Adrenal gland (tissue), 12 donors: ENCODE measurements around the gene PCID2. TPM values are rescaled to one million over a fixed set of nuclear protein-coding genes. Genes with fewer than 3 reads are reported as not detected.

Experiments used
- DNase-seq, 7 donors: peaks; one replicate each; pipeline ENCODE4 v3.0.0-alpha.2; 2019 to 2020
- H3K27ac ChIP-seq, 5 donors: fragments of 200-600 bp; sonication (generic) in 4 of 5; 1 replicate in 3 of 5; 2 replicates in 2 of 5; pipeline versions ENCODE4 v1.5.1 to v1.8.0; 2016 to 2020; ENCODE audit warnings: mild to moderate bottlenecking in 1 of 5
- H3K27me3 ChIP-seq: fragments of 200-600 bp; 2 replicates; pipeline ENCODE4 v1.8.0; 2021
- H3K36me3 ChIP-seq, 2 donors: fragments of 200-600 bp; replicated peaks in 1 of 2; 1 replicate in 1 of 2; 2 replicates in 1 of 2; pipeline versions ENCODE4 v1.5.1 to v1.8.0; 2018 to 2022
- H3K4me1 ChIP-seq, 2 donors: fragments of 200-600 bp; replicated peaks in 1 of 2; 1 replicate in 1 of 2; 2 replicates in 1 of 2; pipeline versions ENCODE4 v1.5.1 to v1.8.0; 2018 to 2021
- H3K4me3 ChIP-seq, 4 donors: fragments of 200-600 bp; sonication (generic) in 3 of 4; one replicate each; pipeline ENCODE4 v1.5.1; 2016 to 2018
- H3K9me3 ChIP-seq, 3 donors: fragments of 200-600 bp; sonication (generic) in 1 of 3; replicated peaks in 1 of 3; 1 replicate in 2 of 3; 2 replicates in 1 of 3; pipeline versions ENCODE4 v1.5.1 to v1.8.0; 2016 to 2021
- POLR2A ChIP-seq, 2 donors: fragments of 450-650 bp; IDR thresholded peaks; one replicate each; pipeline ENCODE4 v1.6.1; 2017; ENCODE audit warnings: antibody characterized with exemption in 2 of 2, mild to moderate bottlenecking in 2 of 2, moderate library complexity in 1 of 2
- WGBS, 4 donors: extraction: QIAGEN DNeasy Blood & Tissue Kit in 2 of 4; methylation state at CpG; one replicate each; pipeline versions ENCODE4 v1.1.5 to v1.1.7; 2013 to 2017; 5-methylcytosine and 5-hydroxymethylcytosine counted together
- intact Hi-C, 2 donors: fragments of 100-400 bp; cut with DNase I; formaldehyde crosslinking; loops; one replicate each; pipeline versions ENCODE4 v1.14.1 to v1.15.0; 2022 to 2023
- polyA plus RNA-seq, 3 donors: library from polyadenylated mRNA; stranded (reverse); fragments of 200-250 nt in 2 of 3; fragments of 350-450 nt in 1 of 3; fragmentation: Illumina TruSeq in 1 of 3; extraction: RNeasy Lipid Tissue Mini Kit (QIAGEN cat#74804) in 1 of 3; gene quantifications; one replicate each; pipeline ENCODE4 v1.2.3, GENCODE V29; 2013 to 2014
- total RNA-seq, 9 donors: library from RNA; depleted of rRNA in 4 of 9; stranded (reverse); fragments of >200 nt in 4 of 9; fragments of 120-200 nt in 1 of 9; fragmentation: NEBNext Ultra II Directional in 1 of 9; extraction: Animal tissue kit (Norgen Biotek cat#: 25700) in 1 of 9; gene quantifications; one replicate each; pipeline versions ENCODE4 v1.1.0 to v1.2.4, GENCODE V29; 2013 to 2023
- TF ChIP-seq, protein P1 (sequence below), 6 experiments: fragments of 450-650 bp in 4 of 6; fragments of 200-600 bp in 2 of 6; sonication (generic) in 1 of 6; IDR thresholded peaks; 1 replicate in 5 of 6; 2 replicates in 1 of 6; pipeline versions ENCODE4 v1.5.1 to v1.8.0; 2016 to 2021; ENCODE audit warnings: antibody characterized with exemption in 6 of 6, mild to moderate bottlenecking in 2 of 6, moderate library complexity in 1 of 6
- donor health status: healthy with polysubstance abuse.
- donor health status: Bipolar disorder and iron deficiency.
- donor health status: DM: yes; HTN: yes; CAD: no.
- donor health status: DM: no; HTN: no; CAD: no.
- donor health status: DM: no; HTN: no; CAD: no.
- donor health status: DM: yes; HTN: yes; CAD: no.

Gene PCID2
- total and polyA plus RNA-seq, 12 donors: 26.4 to 87.2 (median 45.3) TPM

DNA sequence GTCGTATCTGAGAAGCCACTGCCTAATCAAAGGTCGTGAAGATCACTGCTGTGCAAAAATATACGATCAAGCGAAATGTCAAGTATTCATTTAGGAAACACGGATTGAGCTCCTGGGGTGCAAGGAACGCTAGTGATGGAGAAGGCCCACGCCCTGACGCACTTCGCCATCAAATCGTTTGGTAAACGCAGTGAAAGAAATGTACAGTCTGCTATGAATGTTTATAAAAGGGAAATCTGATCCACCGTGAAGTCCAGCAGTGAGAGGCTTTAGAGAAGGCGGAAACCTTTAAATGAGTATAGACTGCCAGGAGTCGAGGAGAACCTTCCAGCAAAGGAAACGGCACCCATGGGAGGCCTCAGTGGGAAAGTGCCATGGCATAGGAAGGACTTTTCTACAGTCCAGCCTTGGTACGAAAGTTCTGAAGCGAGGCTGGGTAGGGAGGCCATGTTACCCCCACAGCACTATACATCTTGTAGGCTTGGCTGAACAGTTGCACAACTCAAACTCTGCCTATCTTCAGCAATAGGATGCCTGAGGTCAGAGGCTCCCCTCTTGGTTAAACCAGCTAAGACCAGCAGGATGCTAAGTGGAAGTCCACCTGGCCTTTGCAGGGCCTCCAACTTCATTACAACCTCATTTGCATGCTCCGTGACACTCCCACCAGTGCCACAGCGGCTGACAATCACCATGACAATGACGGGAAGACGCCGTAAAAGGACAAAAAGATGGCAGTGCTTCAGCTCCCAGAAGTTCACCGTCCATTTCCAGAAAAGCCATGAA lies 20.4 kb downstream of the PCID2 start:
- Histone ChIP-seq H3K4me1 (peaks cover 6 to 13% of the 10 kb centered on the region in 2 donors), H3K27ac (peak overlapping the region; percentile 18 to 90 (median 80)), H3K27me3 (no peaks in the 10 kb centered on the region), H3K9me3 (no peaks in the 10 kb centered on the region), H3K4me3 (no peak overlapping the region), H3K36me3 (peaks cover 0 to 49% of the 10 kb centered on the region in 2 donors)
- 89 to 92% (median 91%) methylated on average over 23 of the region's 23 CpGs for WGBS, 4 donors
- intact Hi-C loops: no loop called here
- TF ChIP-seq, protein P1, sequence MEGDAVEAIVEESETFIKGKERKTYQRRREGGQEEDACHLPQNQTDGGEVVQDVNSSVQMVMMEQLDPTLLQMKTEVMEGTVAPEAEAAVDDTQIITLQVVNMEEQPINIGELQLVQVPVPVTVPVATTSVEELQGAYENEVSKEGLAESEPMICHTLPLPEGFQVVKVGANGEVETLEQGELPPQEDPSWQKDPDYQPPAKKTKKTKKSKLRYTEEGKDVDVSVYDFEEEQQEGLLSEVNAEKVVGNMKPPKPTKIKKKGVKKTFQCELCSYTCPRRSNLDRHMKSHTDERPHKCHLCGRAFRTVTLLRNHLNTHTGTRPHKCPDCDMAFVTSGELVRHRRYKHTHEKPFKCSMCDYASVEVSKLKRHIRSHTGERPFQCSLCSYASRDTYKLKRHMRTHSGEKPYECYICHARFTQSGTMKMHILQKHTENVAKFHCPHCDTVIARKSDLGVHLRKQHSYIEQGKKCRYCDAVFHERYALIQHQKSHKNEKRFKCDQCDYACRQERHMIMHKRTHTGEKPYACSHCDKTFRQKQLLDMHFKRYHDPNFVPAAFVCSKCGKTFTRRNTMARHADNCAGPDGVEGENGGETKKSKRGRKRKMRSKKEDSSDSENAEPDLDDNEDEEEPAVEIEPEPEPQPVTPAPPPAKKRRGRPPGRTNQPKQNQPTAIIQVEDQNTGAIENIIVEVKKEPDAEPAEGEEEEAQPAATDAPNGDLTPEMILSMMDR (IDR thresholded peaks at IDR 0.05): no peak
- TF ChIP-seq POLR2A (IDR thresholded peaks at IDR 0.05): no peak
- DNase-seq: peak in 1 of 7 donors; percentile 48

DNA sequence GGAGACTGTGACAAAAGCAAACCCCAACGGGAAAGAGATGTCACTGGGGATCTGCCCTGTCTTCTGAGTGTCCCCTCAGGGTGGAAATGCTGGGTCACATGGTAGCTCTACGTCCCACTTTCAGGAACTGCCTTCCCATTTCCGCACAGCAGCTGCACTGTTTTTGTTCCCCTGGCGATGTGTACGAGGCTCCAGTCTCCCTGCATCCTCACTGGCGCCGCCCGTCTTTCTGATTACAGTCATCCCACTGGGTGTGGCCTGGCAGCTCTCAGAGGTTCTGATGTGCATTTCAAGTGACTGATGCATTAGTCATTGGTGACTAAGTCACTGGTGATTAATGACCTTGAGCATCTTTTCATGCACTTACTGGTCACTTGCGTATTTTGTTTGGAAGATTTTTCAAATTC lies 21.2 kb downstream of the PCID2 start:
- no peaks in the 10 kb centered on the region for H3K27me3 ChIP-seq
- H3K27ac ChIP-seq: peak overlapping the region; percentile 37 to 90 (median 88)
- DNase-seq: peak; percentile 88 to 98 (median 96)
- intact Hi-C loops: no loop called here
- peak in 1 of 2 donors; percentile 92 for TF ChIP-seq POLR2A (IDR thresholded peaks at IDR 0.05)
- TF ChIP-seq, protein P1 (IDR thresholded peaks at IDR 0.05): peak in 1 of 6 experiments; percentile 12
- H3K4me1 ChIP-seq: peaks cover 6 to 13% of the 10 kb centered on the region in 2 donors
- 33 to 60% (median 37%) methylated on average over 5 to 9 of the region's 9 CpGs for WGBS, 4 donors
- peaks cover 0 to 51% of the 10 kb centered on the region in 2 donors for H3K36me3 ChIP-seq
- H3K4me3 ChIP-seq: peak overlapping the region in 1 of 4 donors; percentile 15
- no peaks in the 10 kb centered on the region for H3K9me3 ChIP-seq

DNA sequence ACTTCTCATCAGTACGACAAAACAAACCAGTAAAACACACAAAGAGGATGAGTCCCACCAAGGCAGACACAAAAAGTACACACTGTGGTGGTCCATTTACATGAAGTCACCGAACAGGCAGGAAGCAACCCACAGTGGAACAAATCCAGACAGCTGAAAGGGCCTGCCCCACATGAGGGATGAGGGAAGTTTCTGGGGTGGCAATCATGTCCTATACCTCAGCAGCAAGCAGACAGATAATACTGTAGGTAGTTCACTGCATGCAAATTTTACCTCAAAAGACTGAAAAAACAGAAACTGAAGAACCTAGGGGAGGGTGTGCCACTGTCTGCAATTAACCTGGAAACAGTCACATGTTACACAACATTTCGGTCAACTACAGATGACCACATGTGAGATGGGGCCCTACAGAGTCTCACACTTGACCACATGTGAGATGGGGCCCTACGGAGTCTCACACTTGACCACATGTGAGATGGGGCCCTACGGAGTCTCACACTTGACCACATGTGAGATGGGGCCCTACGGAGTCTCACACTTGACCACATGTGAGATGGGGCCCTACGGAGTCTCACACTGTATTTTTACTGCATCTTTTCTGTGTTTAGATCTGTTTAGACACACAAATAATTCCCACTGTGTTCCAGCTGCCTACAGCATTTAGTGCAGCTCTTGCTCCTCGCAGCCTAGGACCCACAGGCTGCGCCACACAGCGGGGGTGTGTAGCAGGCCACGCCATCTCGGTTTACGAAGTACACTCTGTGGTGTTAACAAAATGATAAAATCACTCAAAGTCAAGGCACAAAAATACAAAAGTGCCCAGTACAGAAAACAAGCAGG lies 22.2 kb downstream of the PCID2 start:
- Histone ChIP-seq H3K27me3 (no peaks in the 10 kb centered on the region), H3K36me3 (peaks cover 0 to 53% of the 10 kb centered on the region in 2 donors), H3K4me3 (no peak overlapping the region), H3K27ac (peak overlapping the region; percentile 37 to 90 (median 88)), H3K4me1 (peaks cover 6 to 13% of the 10 kb centered on the region in 2 donors), H3K9me3 (no peaks in the 10 kb centered on the region)
- no peak for DNase-seq
- 71 to 89% (median 77%) methylated on average over 12 to 13 of the region's 13 CpGs for WGBS, 4 donors
- intact Hi-C loops: no loop called here
- TF ChIP-seq, protein P1 (IDR thresholded peaks at IDR 0.05): no peak
- TF ChIP-seq POLR2A (IDR thresholded peaks at IDR 0.05): no peak
